HG02588 (cell line): ENCODE measurements around the gene GRK3.
"Not testable (repeated sequence)": the region's sequence is repeated elsewhere in the genome, so short reads cannot be mapped to it uniquely, and the experiment has no call there.

Experiments
- ATAC-seq: cut with Tn5 transposase; IDR thresholded peaks from one replicate; pipeline ENCODE4 v1.9.1; 2021; ENCODE audit warnings: mild to moderate bottlenecking, moderate library complexity; ENCODE audit not compliant: unreplicated experiment

Gene GRK3

DNA sequence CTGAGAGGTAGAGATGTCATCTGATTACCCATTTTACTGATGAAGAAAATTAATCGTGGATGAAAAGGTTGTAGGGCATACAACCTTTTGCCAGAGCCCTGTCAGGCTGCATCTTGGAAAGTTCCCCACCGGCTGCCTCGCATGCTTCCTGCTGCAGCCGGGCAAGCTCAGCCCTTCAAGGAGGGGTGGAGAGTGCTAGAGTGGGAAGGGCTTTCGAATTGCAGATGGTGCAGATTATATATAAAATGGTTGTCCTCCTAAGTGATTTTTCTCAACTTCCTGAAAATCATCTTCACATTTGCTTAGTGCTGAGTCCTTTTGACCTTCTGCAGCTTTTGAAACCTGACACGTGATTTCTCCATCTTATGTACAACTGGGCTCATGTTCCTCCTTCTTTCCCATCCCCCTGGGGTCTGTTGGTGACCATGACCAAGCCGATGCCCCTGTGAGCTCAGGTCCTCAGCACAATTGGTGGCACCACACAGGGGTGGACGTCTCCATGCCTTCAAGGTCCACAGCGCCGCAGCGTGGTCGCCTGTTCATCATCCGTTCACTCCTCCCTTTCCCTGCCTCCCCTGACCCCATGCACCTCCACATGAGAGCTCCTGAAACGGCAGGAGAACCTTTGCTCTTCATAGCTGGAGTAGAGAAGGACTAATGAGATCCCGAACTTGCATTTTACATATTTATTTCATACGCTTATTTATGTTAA is 129.9 kb downstream of the GRK3 start:
- no peak for ATAC-seq

DNA sequence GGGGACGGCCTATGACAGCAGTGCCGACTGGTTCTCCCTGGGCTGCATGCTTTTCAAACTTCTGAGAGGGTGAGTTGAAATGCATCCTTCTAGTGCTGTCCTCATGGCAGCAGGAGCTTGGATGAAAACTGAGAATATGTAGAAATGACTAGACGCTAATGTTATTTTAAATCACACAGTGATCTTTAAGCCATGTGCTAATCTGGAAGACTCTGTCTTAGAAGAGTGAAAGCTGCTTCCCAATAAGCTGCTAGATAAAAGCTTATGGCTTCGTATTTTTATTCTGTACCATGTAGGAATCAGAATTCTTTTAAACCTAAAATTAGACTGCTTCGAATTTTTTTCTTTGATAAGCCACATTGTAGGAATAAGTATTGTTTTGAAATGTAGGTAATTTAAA is 130.7 kb downstream of the GRK3 start:
- no peak for ATAC-seq

DNA sequence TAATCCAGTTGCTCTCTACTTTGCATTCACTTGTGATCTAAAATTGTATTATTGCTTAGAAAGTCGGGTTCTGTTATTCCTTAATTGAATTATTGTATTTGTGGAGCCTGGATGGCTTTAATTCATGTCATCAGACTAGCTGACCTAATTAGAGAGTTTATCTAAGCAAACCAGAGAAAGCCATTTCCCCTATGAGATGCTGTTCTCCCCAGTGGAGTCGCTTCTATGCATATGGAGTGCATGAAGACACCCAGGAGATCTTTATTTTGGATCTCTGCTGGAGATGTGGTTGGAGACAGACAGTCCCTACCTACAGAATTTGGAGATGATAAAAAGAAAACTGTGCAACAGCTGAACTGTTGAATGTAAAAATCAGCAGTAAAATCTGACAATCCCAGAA is 132.3 kb downstream of the GRK3 start:
- ATAC-seq: no peak

DNA sequence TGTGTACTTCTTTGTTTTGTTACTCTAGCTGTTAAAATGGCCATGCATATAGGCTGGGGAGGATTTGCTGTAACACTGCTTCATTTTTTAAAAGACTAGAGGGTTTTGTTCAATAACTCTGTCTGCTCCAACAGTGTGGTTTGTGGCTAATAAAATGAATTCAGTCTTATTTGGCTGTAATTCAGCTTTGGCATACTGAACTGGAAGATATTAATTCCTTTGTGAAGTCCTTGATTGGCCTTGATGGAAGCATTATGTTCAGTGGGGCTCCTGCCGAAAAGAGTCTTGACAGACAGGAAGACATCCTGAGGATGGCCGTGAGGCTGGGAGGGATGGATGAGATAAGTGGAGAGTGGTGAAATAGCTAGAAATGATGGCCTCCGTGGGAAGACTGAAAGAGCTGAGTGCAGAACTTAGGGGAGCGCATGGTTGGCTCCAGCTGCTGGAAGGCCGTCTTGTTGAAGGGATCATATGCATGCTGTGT is 132.7 kb downstream of the GRK3 start:
- ATAC-seq: no peak

DNA sequence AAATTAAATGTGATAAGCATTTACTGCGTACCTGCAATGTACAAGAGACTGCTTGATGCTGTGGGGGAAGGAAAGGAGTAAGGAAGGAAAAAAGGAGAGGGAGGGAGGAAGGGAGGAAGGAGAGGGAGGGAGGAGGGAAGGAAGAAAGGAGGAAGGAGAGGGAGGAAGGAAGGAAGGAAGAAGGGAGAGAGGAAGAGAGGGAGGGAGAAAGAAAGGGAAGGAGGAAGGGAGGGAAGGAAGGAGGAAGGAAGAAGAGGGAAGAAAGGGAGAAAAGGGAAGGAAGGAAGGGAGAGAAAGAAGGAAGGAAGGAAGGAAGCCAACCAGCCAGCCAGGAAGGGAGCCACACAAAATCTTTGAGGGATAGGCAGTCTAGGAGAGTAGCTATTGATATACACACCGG is 133.5 kb downstream of the GRK3 start:
- ATAC-seq: no peak

DNA sequence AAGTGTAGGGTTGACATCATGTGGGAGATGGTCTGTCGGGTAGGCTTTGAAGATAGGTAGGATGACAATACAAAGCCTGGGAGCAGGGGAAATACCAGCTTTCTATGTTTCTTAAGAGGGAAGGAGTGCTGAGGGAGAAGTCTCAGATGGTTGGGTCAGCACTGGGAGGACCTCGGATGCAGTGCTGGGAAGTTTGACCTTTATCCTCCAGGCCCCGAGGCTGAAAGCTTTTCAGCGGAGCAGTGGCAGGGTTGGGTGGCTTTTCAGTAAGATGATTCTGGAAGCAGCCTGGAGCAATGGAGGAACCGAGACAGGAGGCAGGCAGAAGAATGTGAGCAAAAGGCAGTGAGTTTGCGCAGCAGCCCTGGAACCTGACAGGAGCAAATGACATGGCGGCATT is 134.0 kb downstream of the GRK3 start:
- ATAC-seq: no peak

DNA sequence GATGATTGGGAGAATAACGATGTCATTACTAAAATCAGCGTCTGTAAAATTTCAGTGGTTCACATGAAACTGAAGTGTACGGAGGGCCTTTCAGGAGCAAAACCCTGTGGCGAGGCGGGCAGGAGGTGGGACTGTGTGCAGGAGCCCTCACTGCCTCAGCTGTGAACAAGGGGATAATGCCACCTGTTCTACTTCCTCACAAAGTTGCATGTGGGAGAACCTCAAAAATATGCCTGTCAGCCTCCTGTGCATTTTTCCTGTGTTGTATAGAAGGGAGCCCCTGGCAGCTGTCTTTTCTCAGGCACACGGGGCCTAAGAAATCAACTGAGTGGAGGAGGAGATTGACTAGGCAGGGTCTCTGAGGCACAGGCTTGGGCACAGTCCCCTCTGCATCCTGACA is 134.5 kb downstream of the GRK3 start:
- no peak for ATAC-seq

DNA sequence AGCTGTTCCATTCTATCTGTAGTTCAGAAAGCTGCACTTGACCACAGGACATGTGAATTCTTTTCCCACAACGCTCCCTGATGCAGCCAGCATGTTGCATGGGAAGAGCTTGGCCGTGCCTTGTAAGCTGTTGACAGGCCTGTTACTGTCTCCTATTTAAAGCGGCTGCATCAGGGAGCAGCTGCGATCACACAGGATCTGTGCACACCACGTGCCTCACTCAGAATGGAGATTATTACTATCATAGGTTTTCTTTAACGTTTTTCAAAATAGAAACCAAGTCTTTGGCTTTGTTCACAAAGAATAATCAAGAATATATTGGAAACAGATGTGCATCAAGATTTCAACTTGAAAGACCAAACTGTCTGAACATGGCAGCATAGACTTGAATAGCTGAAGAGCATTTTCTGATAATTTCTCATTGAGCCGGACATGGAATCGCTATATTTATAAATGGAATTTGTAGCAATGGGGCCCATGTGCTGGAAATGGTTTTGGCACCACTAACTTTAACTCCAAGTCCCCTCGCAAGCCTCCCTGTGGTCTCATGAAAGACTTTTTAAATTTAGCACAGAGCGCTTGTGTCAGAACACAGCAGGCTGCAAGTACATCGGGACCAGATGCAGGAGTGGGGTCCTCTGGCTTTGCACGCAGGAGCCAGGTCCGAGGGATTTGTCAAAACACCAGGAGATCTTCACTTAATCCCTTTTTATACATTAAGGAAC is 136.7 kb downstream of the GRK3 start:
- ATAC-seq: no peak

DNA sequence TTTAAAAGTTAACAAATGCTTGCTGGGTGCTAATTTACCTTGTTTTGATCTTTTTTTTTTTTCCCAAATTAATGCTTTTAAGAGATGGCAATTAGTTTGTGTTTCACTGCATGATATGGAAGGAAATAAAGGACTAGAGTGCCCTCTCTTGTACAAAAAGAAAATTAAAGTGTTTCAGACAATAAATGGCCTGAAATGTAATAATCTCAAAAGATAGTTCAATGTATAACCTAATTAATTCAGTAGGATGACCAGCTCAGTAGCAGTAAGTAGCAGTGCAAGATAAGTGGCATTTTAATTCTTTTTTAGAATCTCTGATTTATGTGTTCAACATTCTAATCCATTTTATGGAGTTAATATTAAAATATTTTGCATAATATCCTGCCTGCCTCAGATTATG is 137.6 kb downstream of the GRK3 start:
- ATAC-seq: no peak

DNA sequence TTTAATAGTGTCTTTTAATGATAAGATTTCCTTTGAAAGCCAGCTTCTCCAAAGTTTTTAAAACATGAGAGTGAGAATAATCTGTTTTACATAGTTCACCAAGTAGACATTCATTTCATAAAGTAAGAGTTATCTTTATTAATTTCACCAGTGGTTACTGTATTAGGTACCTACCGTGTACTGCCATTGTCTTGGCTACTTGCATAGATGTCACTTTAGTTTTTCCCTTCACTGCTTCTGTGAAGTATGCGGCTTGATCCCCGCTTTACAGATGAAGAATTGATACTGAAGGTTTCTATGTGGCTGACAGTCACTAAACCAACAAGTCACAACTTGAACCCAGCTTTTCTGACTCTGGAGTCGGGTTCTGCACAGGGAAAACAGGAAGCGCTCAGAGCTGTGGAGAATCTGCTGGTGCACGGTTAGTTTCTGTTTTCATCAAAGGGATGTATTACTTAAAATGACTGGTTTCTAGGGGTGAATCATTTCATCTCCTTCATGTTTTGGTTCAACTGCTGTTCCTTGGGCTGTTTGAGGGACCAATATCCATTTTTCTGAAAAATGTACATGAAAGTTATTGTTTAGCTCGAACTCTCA is 138.2 kb downstream of the GRK3 start:
- ATAC-seq: no peak

DNA sequence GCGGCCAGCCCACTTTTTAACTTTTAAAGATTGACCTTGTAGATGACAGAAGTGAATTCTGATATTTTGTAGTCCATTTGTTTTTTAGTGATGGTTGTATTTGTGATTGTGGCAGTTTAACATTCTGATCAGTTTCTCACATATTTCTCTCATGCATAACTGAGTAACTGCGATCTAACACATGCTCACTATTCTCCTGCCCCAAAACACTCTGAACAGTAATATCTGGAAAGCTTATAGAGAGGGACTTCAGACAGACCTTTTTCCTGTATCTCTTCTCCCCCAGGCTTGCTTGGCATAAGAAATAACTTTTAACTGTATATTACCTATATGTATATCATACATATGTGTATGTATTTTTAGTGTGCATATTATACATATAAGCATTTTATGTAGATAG is 140.2 kb downstream of the GRK3 start:
- ATAC-seq: no peak

DNA sequence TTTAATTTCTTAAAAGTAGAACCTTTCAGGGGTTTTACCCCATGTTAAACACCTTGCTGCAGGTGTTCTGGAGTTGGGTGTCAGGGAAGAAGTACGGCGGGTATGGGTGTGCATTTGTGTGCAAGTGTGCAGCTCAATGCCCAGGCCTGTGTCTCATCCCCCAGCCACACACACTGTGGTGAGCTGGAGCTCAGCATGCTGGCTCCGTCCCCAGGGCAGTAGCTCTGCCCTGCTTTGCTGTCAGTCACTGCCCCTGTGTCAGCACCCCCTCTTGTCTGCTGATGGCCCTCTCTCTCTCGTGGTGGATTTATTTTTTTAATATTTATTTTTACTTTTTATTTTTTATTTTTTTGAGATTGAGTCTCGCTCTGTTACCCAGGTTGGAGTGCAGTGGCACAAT is 141.7 kb downstream of the GRK3 start:
- no peak for ATAC-seq

DNA sequence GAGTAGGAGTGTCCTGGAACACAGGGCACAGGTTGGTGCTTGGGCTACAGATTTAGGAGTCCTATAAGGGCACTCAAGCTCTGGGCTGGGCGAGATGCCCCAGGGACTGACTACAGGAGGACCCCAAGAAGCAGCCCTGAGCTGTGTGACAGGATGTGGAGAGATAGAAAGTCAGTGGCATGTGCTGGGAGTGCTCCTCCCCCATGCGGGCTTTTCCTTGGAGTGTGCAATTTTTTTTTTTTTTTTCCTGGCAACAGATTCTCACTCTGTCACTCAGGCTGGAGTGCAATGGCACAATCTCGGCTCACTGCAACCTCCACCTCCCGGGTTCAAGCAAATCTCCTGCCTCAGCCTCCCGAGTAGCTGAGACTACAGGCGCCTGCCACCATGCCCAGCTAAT is 144.0 kb downstream of the GRK3 start:
- not testable (repeated sequence) for ATAC-seq

DNA sequence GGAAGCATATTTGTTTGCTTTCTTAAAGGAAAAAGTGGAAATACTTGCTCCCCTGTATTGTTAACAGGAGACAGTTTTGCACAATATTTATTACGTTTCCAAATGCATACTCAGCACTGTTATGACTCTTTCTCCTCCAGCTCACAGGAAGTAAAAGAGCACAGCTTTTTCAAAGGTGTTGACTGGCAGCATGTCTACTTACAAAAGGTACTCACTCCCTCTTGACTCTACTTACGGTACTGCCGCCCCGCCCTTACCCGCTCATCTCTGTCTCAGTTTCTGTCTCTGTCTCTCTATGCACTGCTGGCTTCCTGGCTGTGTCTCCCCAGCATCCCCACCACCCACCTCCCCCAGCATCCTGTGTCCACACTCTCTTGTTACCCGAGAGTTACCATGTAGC is 145.3 kb downstream of the GRK3 start:
- no peak for ATAC-seq

DNA sequence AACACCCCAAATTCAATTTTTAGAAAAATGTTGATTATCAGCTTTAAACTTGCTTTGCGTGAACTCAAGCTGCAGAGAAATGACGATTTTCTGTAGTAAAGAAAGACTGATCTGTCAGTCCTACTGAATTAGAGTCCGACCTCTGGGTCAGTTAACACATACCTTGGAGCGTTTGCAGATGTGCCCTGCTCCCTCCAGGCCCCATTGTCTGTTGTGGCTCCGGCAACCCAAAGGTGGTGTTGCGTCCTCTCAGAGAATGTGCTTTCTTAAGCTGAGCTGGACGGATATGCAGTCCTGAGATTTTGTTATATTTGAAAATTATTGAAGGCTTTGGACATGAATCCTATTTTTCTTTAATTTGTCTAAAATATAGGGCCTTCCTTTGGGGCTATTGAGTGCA is 146.0 kb downstream of the GRK3 start:
- no peak for ATAC-seq

DNA sequence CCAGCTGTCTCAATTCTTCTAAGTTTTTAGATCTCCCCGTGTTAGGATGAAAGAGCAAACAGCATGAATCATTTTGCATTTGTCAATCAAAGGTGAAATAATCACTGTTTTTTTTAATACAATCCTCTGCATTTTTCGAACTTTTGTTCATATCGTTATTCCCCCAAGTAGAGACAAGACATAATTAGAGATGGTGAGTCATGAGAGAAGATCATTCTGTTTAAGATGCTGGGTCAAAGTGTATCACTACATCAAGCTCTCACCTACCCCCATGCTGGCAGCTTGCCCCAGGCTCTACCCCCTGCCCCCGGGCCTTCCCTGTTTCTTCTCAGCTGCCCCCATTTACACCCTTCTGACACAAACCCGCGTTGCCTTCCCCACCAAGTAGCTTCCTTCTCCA is 147.0 kb downstream of the GRK3 start:
- no peak for ATAC-seq

DNA sequence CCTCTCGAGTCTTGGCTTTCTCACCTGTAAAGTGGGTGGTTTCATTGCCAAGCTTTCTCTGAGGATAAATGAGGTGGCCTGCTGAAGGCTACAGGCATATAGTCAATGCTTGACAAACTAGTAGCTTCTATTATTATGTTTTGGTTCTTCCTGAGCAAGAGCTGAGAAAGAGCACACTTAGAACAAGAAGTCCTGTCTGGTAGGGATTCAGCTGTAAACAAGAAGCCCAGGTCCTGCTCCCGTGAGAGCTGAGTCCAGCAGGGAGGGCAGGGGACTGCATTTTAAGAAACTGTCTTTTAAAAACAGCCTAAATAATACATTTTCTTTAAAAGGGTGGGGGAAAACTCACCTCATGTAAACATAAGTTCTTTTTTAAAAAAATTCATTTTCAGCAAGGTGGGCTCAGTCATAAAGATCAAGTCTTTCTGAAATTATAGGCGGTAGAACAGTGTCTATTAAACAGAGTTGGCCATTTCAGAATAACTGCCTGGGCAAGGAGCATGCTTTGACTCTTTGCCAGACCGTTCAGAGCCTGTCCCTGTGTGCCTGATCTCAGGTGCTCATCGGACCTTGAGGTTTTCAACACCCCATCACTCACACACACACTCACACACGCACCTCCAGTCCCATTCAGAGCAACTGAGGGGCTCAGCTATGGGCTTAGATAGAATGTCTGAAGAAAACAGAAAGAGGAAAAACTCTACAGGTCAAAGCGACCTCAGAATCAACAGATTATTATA is 148.4 kb downstream of the GRK3 start:
- ATAC-seq: no peak

DNA sequence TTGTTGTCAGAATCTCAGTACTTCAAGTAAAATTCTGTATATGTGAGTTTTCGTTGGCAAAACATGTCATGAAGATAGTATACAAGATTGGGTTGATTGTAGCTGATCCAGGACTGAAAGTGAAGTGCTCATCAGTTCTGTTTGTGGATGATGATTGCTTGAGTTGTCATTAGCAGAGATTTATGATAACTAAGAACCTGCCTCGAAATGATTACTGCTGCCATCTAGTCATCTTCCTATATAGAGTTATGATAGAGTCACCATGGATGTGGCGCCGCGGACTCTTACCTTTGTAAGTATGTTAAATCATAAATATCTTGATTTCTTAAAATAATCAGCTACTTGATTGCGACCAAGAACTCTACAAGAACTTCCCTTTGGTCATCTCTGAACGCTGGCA is 149.6 kb downstream of the GRK3 start:
- ATAC-seq: no peak

DNA sequence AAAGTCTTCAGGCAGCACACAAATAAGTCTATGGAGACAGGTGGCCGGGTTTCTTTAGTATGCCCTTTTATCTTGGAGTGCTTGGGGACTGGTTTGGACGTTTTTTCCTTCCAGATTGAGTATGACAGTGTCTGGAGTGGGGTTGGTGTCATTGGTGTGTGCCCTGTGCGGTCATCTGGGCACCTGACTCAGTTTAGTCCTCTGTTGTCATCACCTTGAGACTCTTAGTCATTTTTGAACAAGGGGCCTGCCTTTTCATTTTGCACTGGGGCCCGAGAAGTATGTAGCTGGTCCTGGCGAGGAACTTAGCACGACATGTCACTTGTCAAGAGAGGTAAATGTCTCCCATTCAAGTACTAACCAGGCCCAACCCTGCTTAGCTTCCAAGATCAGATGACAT is 150.3 kb downstream of the GRK3 start:
- no peak for ATAC-seq

DNA sequence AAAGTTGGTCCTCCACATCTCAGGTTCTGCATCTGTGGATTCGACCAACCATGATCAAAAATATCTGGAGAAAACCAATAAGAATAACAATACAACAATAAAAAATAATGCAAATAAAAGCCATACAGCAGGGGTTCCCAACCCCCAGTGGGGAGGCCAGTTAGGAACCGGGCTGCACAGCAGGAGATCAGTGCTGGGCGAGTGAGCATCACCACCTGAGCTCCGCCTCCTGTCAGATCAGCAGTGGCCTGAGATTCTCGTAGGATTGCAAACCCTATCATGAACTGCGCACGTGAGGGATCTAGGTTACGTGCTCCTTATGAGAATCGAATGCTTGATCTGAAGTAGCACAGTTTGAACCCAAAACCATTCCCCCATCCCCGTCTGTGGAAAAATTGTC is 152.2 kb downstream of the GRK3 start:
- ATAC-seq: no peak

DNA sequence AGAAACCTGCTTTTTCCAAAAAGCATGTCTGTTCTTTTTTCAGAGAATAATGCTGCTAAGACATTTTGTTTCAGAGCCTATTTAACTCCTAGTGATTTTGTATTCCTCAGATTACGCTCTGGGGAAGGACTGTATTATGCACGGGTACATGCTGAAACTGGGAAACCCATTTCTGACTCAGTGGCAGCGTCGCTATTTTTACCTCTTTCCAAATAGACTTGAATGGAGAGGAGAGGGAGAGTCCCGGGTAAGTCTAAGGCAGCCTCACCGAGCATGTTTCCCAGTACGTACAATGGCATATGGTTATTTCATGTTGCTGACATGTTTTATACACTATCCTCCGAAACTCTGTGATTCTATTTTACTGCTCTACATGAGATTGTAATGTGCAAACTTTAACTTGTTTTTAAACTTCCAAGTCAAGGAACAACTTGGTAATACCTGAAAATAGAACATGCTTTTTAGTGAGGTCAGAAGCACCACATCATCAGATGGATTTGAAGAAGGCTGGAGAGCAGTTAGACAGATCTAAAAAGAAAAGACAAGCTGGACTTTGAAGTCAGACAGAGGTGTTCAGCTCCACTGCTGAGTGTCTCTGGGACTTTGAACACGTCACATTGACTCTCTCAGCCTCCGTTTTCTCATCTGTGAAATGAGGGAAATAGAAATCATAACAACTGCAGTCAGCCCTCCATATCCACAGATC is 153.8 kb downstream of the GRK3 start:
- no peak for ATAC-seq
